T47D (cell line): ENCODE data around the gene RING1.

Experiments used
- DNase-seq, 2 experiments: peaks; one replicate each; pipeline versions ENCODE4 v3.0.0 to v3.0.0-alpha.2; 2011 to 2012; ENCODE audit warnings: low read depth in 1 of 2, low spot score in 1 of 2
- JUND ChIP-seq: IDR thresholded peaks from 2 replicates; pipeline ENCODE4 v1.6.1; 2012; ENCODE audit warnings: low read depth
- in situ Hi-C: cut with HindIII; loops from 2 replicates; pipeline ENCODE4 v1.10.0; 2016; ENCODE audit warnings: low sequenced_read_pairs, low pct_unique_long_range_greater_than_20kb

RING1 gene

DNA sequence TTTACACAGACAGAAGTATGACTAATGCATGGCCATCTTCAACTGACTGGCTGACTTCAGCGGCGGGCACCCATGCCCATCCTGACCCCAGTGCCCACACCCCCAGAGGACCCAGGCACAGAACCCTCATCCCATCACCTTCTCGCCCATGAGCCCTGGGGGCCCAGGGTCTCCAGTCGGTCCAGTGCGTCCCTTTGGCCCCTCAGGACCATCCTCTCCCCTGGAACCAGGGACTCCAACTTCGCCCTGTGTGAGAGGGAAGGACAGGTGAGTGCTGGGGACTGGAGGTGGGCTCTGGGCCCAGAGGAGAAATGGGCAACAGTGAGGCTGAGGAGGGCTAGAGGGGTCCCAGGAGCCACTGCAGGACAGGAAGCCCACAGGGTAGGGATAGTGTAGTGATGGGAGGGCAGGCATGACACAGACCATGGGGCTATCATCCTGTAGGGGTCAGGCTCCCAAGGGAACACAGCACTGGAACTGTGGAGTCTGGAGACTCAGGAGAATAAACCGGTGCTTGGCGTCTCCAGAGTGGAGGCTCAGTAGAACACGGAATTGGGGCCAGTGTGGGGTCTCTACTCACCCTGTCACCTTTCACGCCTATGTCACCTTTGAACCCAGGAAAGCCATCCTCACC is 32.7 kb upstream of the RING1 start:
- no peak for DNase-seq
- TF ChIP-seq JUND = no peak
- in situ Hi-C loops = no loop called here

DNA sequence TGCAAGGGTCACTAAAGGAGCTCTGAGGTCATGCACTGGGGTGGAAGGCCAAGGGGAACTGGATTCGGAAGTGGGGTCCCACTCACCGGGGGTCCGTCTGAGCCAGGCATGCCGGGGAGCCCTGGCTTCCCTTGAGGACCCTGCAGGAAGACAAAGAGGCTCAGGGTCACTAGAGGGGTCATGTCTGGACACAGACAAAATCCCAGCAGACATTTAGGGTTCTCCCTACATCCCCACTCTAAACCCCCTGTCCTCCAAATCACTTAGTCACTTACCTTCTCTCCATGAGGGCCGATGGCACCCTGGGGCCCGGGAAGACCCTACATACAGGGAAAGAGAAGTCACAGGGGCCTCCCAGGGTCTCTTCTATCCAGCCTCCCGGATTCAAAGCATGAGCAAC is 31.4 kb upstream of the RING1 start:
- in situ Hi-C loops = no loop called here
- no peak for TF ChIP-seq JUND

DNA sequence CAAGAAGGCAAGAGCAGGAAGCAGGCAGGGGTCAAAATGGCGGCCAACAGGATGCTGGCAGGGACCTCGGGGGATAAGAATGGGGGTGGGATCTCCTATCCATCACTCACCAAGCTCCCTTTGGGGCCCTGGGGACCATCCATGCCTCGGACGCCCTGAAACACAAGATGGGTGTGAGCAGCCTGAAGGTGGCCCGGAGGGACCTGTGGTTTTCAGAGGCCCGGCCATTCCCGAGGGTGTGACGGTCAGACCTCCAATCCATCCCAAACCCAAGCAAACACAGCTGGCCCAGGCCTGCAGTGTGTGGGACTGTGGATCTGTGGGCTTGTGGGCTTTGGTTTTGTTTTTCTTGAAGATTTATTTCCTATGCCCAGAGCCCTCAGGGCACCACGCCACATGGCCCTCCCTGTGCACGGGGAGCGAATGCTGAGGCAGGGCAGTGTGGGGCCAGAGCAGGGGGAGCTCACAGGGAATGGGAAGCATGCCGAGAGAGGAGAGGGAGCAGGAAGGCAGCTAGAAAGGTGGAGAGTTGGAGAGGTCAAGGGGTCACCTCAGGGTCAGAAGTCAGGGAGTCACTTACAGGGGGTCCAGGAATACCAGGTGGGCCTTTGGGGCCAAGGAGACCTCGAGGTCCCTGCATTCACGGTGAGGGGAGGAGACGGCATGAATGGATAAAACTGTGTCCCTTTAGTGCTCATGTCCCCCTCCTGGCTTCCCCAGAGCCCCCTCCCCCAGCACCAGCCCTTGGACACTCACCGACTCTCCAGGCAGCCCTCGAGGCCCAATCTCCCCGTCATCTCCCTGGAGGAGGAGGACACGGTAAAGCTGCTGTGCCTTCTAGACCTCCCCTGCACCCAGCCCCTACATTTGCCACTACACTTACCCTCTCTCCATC is 30.5 kb upstream of the RING1 start:
- in situ Hi-C loops = no loop called here
- DNase-seq = no peak
- no peak for TF ChIP-seq JUND

More for the DNA sequence above, 31.4 kb upstream of the RING1 start:
- DNase-seq = no peak

DNA sequence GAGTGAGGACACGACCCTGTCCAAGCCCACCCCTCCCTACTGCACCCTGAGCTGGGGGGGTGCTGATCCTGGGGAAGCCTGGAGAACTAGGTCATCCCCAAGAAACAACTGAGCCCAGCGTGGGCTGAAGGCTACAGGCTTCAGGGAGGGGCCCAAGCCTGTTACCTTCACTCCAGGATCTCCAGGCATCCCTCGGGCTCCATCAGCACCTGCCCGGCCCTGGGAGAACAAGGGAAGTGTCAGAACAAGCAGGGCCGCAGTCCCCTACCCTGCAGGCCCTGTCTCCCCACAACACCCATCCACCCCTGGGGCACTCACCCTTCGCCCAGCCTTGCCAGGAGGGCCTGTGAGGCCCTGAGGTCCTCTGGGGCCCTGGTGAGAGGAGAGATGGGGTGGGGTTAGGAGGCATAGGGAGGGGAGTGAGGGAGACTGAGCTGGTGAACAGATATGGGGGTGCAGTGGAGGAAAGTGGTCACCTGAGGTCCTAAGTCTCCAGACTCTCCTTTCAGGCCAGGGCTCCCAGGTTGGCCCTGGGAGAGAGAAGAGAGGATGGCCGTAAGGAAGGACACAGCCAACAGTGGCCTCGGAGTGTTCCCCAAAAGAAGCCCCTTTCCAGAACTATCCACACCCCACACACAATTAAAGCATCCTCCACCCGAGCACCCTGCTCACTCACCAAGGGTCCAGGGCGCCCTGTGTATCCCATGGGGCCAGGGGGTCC is 29.4 kb upstream of the RING1 start:
- no peak for DNase-seq
- no peak for TF ChIP-seq JUND
- in situ Hi-C loops = no loop called here

DNA sequence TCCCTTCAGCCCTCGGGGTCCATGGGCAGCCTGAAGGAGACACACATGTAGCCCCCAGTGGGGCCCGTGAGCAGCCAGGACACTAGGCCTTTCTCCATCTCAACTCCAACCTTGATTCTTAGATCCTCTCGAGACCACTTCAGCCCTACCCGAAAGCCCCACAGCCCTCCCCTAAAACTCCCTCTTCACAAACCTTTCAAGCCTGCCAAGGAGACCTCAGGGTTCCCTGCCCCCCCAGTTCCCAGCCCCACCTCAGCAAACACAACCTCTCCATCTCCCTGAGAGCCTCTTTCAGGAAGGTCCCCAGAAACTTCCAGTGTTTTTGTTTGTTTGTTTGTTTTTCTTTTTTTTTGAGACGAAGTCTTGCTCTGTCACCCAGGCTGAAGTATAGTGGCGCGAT is 27.2 kb upstream of the RING1 start:
- TF ChIP-seq JUND = no peak
- in situ Hi-C loops = no loop called here
- DNase-seq = no peak

DNA sequence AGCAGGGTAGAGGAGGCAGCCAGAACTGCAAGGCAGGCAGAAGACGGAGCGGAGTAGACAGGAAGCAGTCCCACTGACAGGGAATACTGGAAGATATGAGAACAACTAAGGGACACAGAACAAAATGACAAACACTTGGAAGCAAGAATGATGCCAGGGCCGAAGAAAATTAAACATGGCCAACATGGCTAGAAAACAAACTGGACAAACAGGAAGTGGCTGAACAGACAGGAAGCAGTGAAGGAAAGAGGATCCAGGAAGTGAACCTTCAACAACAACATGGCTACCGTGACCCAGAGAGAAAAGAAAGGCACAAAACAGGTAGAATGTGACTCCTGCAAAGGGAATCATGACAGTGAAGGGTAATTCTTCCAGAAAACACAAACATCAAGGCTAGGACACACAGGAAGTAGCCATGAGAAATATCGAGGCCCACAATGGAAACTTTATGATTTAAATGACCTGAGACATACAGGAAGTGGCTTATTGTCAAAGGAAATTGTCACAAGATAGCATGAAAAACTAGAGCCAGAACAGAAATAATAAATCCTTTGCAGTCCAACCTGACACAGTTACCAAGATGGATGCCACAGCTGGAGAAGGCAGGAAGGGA is 25.1 kb upstream of the RING1 start:
- no peak for DNase-seq
- no peak for TF ChIP-seq JUND
- in situ Hi-C loops = no loop called here

DNA sequence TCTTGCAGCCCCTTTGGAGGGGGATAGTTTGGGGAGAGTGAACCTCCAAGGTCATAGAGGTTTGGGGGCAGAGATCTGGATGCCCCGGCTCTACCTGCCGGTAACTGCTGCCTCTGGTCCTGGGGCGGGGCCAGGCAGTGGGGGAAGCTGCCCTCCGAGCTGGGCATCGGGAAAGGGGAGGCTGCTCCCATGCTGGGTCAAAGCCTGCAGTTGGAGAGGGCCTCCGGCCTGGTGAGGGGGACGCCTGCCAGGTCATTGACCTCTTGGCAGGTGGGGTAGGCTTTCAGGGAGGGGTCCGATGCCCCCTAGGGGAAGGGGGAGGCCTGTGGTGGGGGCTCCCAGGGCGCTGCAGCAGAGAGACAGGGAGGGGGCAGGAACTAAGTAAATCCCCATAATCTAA is 23.1 kb upstream of the RING1 start:
- in situ Hi-C loops = no loop called here
- no peak for TF ChIP-seq JUND
- no peak for DNase-seq

DNA sequence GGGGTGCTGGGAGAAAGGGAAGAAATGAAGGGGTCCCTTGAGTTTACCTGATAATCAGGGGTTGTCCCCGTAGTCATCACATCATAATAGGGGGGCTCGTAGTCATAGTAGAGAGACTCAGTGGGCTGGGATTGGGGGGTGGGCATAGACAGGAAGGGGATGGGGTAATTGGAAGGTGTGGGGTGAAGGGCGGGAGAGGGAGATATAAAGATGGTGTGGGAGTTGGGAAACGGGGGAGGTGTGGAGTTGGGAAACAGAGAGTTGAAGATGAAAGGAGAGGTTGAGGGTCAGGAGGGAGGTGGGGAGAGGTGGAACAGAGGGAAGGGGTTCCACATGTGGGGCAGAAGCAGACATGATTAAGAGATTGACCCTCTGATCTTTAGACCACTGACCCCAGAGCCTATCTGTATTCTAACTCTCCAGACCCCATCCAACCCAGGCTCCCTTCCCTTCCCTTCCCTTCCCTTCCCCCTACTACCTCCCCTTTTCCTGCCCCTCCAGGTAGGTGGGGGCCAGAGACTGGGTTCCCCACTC is 22.6 kb upstream of the RING1 start:
- DNase-seq = no peak
- TF ChIP-seq JUND = no peak
- in situ Hi-C loops = no loop called here

DNA sequence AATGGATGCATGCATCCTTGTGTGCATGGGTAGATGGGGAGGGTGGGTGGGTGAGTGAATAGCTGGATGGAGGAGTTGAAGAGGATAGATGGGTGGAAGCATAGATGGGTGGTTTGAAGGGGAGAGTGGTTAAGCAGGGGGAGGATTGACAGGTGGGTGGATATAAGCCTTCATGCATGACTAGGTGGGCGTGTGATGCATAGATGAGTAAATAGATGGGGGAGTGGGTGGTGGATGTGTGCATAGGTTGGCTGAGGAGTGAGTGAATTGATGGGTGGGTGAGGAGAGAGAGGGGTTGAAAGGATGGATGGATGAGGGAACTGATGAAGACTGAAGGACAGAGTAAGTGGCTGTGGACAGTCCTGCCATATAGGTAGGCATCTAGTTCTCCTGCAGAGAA is 20.5 kb upstream of the RING1 start:
- in situ Hi-C loops = no loop called here
- no peak for DNase-seq
- no peak for TF ChIP-seq JUND

DNA sequence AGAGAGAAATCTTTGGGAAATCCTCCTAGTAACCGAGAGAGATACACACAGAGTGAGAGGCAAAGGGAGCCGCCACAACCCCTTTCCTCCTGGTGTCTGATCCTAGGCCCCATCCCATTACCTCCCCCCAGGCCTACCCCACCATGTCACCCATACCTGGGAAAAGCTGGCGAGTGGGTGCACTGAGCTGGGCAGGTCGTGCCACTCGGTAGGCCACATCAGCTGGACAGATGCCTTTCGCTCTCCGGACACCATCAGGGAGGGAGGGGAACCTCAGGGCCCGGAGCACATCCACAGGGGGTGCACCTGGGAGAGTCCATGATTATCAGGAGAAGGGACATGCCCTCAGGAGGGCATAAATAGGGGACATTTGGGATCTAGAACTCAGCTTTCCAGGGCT is 19.1 kb upstream of the RING1 start:
- TF ChIP-seq JUND = no peak
- in situ Hi-C loops = no loop called here
- no peak for DNase-seq

DNA sequence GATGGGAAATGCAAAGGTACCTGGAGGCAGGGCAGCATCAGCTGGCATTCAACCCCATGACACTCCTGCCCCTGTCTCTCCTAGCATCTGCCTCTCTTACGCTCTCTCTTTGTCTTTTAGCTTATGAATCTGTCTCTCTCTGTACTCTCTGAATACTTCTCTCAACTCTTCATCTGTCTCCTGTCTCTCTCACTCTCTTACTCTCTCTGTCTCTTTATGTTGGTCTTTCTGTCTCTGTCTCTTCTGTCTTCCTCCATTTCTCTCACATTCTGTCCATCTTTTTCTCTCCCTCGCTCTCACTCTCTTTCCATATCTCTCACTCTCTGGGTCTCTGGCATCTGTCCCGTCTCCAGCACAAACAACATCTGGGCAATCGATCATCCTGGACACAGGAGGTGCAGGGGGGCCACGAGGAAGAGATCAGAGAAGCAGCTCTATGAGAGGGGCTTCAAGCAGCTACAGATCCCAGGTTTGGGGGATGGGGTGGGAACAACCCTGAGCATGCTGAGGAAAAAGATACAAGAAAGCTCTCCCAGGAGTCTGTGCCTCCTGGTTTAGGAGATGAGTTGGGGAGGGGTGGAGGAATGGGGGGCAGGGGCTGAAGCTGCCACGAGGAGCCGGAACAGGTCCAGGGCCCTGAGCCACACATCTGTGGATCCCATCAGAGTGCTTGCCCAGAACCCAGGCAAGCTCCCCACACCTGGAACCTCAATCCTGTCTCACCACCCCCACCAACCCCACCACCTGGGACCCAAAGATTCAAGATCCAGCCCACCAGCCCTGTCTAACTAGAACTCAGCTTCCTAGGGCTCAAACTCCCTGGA is 18.5 kb upstream of the RING1 start:
- DNase-seq = no peak
- in situ Hi-C loops = no loop called here
- no peak for TF ChIP-seq JUND

DNA sequence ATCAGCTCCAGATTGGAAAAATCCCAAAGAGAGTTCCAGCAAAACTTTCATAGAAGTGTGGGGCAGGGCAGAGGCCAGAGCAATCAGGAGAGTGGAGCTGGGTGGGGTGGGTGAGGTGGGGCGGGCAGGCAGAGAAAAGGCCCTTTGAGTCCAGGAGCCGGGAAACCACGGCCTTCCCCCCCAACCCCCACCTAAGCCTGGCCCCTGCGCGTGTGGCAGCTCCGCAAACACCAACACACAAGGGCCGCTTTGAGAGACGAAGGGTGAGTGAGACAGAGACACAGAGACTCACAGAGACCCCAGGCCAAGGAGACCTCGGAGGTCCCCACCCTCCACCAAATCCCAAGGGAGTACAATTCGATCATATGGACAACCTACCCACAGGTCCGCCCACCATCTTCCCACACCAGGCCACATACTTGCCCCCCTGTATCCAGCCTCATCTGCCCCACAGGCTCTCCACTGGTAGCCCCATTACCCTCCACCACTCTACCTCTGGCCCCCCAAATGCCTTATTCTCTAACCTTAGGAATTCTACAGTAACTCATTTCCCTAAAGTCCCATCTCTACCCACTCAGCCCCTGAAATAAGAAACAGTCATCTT is 17.7 kb upstream of the RING1 start:
- no peak for DNase-seq
- in situ Hi-C loops = no loop called here

More for the DNA sequence above, 17.7 kb upstream of the RING1 start:
- no peak for TF ChIP-seq JUND
